GM18505 (cell line): ENCODE results near the gene LRRN2.
"Not testable (repeated sequence)": the region's sequence is repeated elsewhere in the genome, so short reads cannot be mapped to it uniquely, and the experiment has no call there.

ENCODE experiments used
- ATAC-seq: cut with Tn5 transposase; IDR thresholded peaks from one replicate; pipeline ENCODE4 v1.9.1; 2021; ENCODE audit not compliant: unreplicated experiment
- POLR2A ChIP-seq: IDR thresholded peaks from 4 replicates; pipeline ENCODE4 v1.6.1; 2011; ENCODE audit warnings: borderline replicate concordance; ENCODE audit not compliant: insufficient read depth, insufficient read length; ENCODE audit errors: extremely low read depth

The LRRN2 gene

GRCh38 chr1:204692841-204693356 is 7.4 kb upstream of the LRRN2 start:
- no peak for ATAC-seq
- TF ChIP-seq POLR2A = no peak

DNA sequence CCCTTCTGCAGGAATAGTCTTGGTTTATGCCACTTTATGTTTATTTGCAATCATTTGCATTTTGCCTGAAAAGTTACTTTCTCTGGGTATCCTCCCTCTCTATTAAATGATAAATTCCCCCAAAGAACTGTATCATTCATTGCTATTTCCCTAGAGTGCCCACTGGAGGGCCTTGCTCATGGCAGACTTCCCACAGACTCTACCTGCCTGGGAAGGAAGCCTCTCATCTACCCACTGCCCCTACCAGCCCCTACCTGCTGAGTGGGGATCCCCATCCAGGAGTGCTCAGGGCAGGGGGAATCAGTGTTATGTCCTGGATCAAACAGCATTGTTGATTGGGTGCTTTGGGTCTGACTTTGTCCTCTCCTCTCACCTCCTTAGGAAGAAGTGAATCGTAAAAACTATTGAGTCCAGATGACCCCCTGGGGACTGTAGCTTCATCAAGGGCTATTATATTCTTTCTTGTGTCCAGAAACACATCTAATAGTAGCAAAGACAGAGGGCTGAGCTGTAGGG is 6.8 kb upstream of the LRRN2 start:
- no peak for TF ChIP-seq POLR2A

DNA sequence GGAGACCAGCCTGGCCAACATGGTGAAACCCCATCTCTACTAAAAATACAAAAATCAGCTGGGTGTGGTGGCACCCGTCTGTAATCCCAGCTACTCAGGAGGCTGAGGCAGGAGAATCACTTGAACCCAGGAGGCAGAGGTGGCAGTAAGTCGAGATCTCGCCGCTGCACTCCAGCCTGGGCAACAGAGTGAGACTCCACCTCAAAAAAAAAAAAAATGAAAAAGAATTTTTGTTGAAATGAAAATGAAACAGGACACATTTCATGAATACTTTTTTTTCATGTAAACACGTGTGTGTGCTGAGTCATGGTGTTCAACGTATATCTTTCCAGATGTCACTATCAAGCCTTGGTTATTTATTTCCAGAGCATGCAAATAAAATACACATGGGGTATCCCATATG is 5.8 kb upstream of the LRRN2 start:
- not testable (repeated sequence) for ATAC-seq

More for the DNA sequence above, 6.8 kb upstream of the LRRN2 start:
- no peak for ATAC-seq

DNA sequence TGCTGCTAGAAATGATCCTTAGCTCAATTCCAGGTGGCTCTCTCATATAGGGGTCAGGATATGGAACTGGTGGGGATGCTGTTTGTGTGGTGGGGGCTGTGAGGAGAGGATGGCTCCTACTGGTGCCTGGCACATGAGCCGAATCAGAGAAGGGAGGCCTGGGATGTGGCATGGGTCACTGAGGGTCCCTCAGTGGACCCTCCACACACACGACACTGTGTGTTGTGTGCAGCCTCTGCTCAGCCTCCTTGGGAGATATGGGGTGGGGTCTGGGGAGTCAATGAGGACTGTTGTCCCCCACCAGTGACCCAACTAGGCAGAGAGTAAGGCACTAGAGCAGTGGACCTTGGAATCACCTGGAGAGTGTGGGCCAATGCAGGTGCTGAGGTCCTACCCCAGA is 3.2 kb upstream of the LRRN2 start:
- no peak for TF ChIP-seq POLR2A
- no peak for ATAC-seq

DNA sequence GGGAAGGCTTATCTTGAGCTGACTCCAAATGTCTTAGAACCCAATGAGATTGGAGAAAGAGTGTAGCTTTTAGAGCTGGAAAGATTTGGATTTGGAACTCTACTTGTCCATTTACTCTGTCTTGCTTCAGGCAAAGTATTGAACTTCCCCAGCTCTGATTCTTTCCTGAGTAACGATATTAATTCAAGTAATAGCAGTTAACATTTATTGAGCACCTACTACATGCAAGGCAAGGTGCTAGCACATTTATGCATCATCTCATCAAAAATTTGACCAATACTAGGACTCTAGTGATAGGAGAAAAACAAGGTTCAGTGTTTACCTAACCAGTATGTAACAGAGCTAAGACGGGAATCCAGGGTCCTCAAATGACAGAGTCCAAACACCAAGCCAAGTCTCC is 2.5 kb upstream of the LRRN2 start:
- no peak for ATAC-seq
- no peak for TF ChIP-seq POLR2A

GRCh38 chr1:204684571-204685235 is 835 bp downstream of the LRRN2 start:
- TF ChIP-seq POLR2A = no peak
- ATAC-seq = no peak

DNA sequence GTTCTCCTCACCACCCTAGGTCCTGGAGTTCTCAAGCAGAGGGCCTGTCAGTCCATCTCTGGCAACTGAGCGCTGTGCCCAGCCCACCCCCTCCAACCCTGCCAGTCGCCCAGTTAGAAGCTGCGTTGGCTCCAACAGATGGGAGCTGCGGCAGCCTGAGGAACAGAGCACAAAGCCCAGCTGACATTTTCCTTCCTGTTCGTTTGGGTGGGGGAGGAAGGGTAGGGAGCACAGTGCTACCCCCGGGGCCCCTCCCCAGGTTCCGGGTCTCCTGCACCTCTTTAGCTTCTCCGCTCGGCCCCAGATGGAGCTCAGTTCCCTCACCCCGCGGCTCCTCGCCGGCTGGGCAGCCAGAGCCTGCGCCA is 1.4 kb downstream of the LRRN2 start:
- no peak for ATAC-seq
- no peak for TF ChIP-seq POLR2A

DNA sequence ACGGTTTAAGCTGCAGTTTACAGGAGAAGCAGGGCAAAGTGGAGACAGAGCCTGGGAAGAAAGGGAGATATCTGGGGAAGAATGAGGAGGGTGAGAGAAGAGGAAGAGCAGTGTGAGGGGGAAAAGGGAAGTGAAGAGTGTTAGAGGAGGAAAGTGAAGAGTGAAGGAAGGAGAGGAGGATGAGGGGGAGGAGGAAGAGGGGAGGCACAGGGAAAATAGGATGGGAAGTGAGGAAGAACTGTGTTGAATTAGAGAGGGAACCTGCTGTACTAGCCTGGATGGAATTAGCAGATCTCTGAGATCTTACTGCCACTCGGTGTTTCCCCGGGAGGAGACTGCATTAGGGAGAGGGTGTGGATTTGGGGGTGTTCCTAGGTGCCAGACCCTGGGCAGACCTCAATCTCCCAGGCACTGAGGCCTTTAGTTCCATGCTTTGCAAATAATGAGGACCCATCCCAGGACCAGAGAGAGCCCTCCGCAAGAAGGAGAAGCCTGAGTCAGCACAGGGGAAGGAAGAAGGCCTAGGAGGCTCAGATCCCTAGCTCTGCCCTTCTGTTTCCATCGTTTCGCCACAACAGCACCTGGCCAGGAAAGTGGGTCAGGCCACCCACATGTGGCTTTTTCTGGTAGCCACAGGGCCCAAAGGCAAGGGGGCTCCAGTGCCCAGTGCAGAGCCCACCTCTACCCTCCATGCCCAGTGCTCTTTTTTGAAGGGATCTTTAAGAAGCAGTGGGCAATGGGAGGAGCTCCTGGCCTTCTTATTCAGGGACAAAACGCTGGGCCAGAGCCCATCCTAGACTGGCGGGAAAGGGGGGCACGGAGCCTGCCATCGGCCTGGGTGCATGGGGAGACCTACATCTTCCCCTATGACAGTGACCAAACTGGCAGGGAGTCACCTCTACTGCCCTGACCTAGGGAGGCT is 2.0 kb downstream of the LRRN2 start:
- ATAC-seq = no peak
- TF ChIP-seq POLR2A = no peak

- TF ChIP-seq POLR2A = no peak
- ATAC-seq = no peak
These were observed 5.1 kb downstream of the LRRN2 start for GRCh38 chr1:204680461-204680860.

GRCh38 chr1:204680051-204680450 is 5.5 kb downstream of the LRRN2 start:
- no peak for TF ChIP-seq POLR2A
- ATAC-seq = no peak

GRCh38 chr1:204678721-204679475 is 6.6 kb downstream of the LRRN2 start:
- ATAC-seq = no peak
- no peak for TF ChIP-seq POLR2A

DNA sequence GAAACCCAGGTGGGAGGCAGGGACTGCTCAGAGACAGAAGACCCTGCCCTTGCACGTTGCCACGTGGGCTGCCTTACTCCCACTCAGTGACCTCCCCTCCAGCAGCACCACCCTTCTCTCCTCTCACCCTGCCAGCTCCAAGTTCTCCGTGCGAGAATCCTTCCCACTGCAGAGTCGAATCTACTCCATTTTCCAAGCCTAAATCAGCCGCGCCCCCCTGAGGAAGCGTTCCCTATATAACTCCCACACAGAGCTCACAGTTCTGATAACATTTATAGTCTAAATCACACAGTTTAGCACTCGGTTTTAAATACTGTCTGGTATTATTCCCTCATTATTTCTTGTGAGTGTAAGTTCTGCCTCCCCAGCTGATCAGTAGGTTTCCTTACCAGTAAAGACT is 7.7 kb downstream of the LRRN2 start:
- TF ChIP-seq POLR2A = no peak
- no peak for ATAC-seq

DNA sequence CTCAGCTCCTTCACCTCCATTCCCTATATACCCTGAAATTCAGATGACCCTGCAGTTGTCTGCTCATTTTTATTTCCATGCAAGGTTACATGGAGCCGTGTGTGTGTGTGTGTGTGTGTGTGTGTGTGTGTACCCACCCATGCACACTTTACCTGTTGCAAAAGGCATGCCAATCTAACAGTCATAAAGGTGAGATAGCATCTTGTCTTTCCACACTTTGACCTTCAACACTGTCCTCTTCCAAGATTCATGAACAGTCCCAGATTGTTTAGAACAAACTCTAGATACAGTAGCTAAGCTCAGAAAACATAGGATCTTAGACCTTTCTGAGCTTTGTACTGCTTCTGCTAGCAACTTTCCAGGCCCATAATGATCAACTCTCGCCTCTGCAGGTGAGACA is 9.5 kb downstream of the LRRN2 start:
- no peak for ATAC-seq
- no peak for TF ChIP-seq POLR2A
